ENCODE results near the gene RHOG. TPM values are rescaled to one million over a fixed set of nuclear protein-coding genes. Genes with fewer than 3 reads are reported as not detected.

RHOG gene
- total RNA-seq, 1 experiment from 2014 or later, result 26.4 TPM

- Histone ChIP-seq H3K9ac (ENCODE audit: extremely low read depth, insufficient read length, low read length) (no peak overlapping the region), H3K27ac (ENCODE audit: insufficient read length, low read depth, low read length) (no peak overlapping the region)
- no peaks in the 10 kb centered on the region for H3K9me3 Mint-ChIP-seq
Observed at GRCh38 chr11:3867209-3868091, 26.7 kb upstream of the RHOG start.

More at GRCh38 chr11:3867209-3868091, 26.7 kb upstream of the RHOG start:
- H4K20me1 ChIP-seq (ENCODE audit: control insufficient read depth, insufficient read depth, insufficient read length), result no peaks in the 10 kb centered on the region
- no peak overlapping the region for H2BK15ac ChIP-seq (ENCODE audit: low read depth, low read length)
- no peak overlapping the region for H4K91ac ChIP-seq (ENCODE audit: insufficient read length, low read depth, low read length)
- no CpG with 5 or more reads among the region's 6 CpGs for WGBS (ENCODE audit: extremely low coverage, insufficient read length, low lambda C conversion rate)
- peak overlapping the region in 1 of 3 experiments; percentile 8; a peak in 1 of 7 replicates for H3K27ac Mint-ChIP-seq
- no peak overlapping the region for H3K4me2 ChIP-seq (ENCODE audit: insufficient read depth, insufficient read length, low read length)
- H2BK20ac ChIP-seq (ENCODE audit: low read depth, low read length, poor library complexity, severe bottlenecking), result no peak overlapping the region
- no peak overlapping the region for H3K18ac ChIP-seq (ENCODE audit: insufficient read length, low read depth, low read length)
- H4K5ac ChIP-seq (ENCODE audit: insufficient read length, low read depth, low read length), result no peak overlapping the region
- H3T11ph ChIP-seq (ENCODE audit: low read length), result no peak overlapping the region
- TF ChIP-seq CTCF (conservative IDR thresholded peaks at IDR 0.05), result no peak
- H3K9me3 ChIP-seq (ENCODE audit: control insufficient read depth, low read depth, low read length), result no peaks in the 10 kb centered on the region
- H3K27me3 ChIP-seq (ENCODE audit: insufficient read depth, low read length), result no peaks in the 10 kb centered on the region
- H3K23me2 ChIP-seq (ENCODE audit: insufficient read length, low read depth, low read length, poor library complexity, severe bottlenecking), result no peaks in the 10 kb centered on the region
- H3K79me1 ChIP-seq (ENCODE audit: insufficient read depth, low read depth, low read length, poor library complexity, severe bottlenecking), result no peaks in the 10 kb centered on the region
- H3K4me1 Mint-ChIP-seq, result peaks cover 12 to 13% of the 10 kb centered on the region in 2 experiments
- no peaks in the 10 kb centered on the region for H3K79me2 ChIP-seq (ENCODE audit: insufficient read depth, low read length)
- H2BK120ac ChIP-seq (ENCODE audit: low read depth, low read length, poor library complexity, severe bottlenecking), result no peak overlapping the region
- H2AFZ ChIP-seq (ENCODE audit: low read length), result no peak overlapping the region
- no peak overlapping the region for H2AK5ac ChIP-seq (ENCODE audit: insufficient read length, low read length)
- no peak overlapping the region for H4K8ac ChIP-seq (replicated peaks; ENCODE audit: insufficient read length, low read depth, low read length)
- H3K4me3 Mint-ChIP-seq, result no peak overlapping the region
- no peak overlapping the region for H3K14ac ChIP-seq (ENCODE audit: insufficient read depth, low read length)
- no peak overlapping the region for H3K56ac ChIP-seq (ENCODE audit: insufficient read length, low read depth, low read length)
- peaks cover 3% of the 10 kb centered on the region; the same call in 1 of the 2 replicates for H3K4me1 ChIP-seq (ENCODE audit: insufficient read depth, low read length)
- H2BK12ac ChIP-seq (ENCODE audit: insufficient read length, low read depth, low read length), result no peak overlapping the region
- DNase-seq, result no peak
- no peak overlapping the region for H3K23ac ChIP-seq (ENCODE audit: insufficient read length, low read depth, low read length)
- H3K27me3 Mint-ChIP-seq (ENCODE audit: low read depth), result peaks cover 5% of the 10 kb centered on the region
- no peaks in the 10 kb centered on the region for H3K36me3 Mint-ChIP-seq (ENCODE audit: insufficient read depth in 1 of 3, low read depth in 3 of 3)
- H2BK5ac ChIP-seq (ENCODE audit: insufficient read length, low read length), result no peak overlapping the region
- H3K4ac ChIP-seq (ENCODE audit: low read depth, low read length), result no peak overlapping the region

Measured in H9 (cell line).